ENCODE measurements around the gene FBXL2.
"Not testable (repeated sequence)": the region's sequence is repeated elsewhere in the genome, so short reads cannot be mapped to it uniquely, and the experiment has no call there.

Gene FBXL2

GRCh38 chr3:33388374-33389100 lies 111.3 kb downstream of the FBXL2 start:
- DNase-seq = no peak

GRCh38 chr3:33389908-33390307 lies 112.7 kb downstream of the FBXL2 start:
- no peak for DNase-seq

GRCh38 chr3:33391255-33391995 lies 114.2 kb downstream of the FBXL2 start:
- no peak for DNase-seq

GRCh38 chr3:33392144-33392543 lies 114.9 kb downstream of the FBXL2 start:
- no peak for DNase-seq

- no peak for DNase-seq
These were observed 115.5 kb downstream of the FBXL2 start for GRCh38 chr3:33392703-33393125.

- DNase-seq = no peak
These were observed 117.3 kb downstream of the FBXL2 start for GRCh38 chr3:33394403-33395054.

- DNase-seq = no peak
These were observed 118.7 kb downstream of the FBXL2 start for GRCh38 chr3:33395900-33396299.

GRCh38 chr3:33398410-33398809 lies 121.2 kb downstream of the FBXL2 start:
- DNase-seq = no peak

GRCh38 chr3:33401781-33402180 lies 124.5 kb downstream of the FBXL2 start:
- DNase-seq = no peak

GRCh38 chr3:33402936-33403335 lies 125.7 kb downstream of the FBXL2 start:
- DNase-seq = no peak

GRCh38 chr3:33403756-33404155 lies 126.5 kb downstream of the FBXL2 start:
- DNase-seq = no peak

- not testable (repeated sequence) for DNase-seq
These were observed 133.6 kb downstream of the FBXL2 start for GRCh38 chr3:33410816-33411215.

- no peak for DNase-seq
These were observed 139.9 kb downstream of the FBXL2 start for GRCh38 chr3:33417066-33417673.

GRCh38 chr3:33419948-33420347 lies 142.7 kb downstream of the FBXL2 start:
- DNase-seq = no peak

GRCh38 chr3:33420966-33421365 lies 143.7 kb downstream of the FBXL2 start:
- DNase-seq = no peak

GRCh38 chr3:33424606-33425452 lies 147.6 kb downstream of the FBXL2 start:
- DNase-seq = no peak

- DNase-seq = no peak
These were observed 148.2 kb downstream of the FBXL2 start for GRCh38 chr3:33425453-33425852.

GRCh38 chr3:33426068-33426467 lies 148.8 kb downstream of the FBXL2 start:
- DNase-seq = no peak

- DNase-seq = no peak
These were observed 149.5 kb downstream of the FBXL2 start for GRCh38 chr3:33426630-33427317.

- DNase-seq = no peak
These were observed 151.5 kb downstream of the FBXL2 start for GRCh38 chr3:33428734-33429133.

- DNase-seq = not testable (repeated sequence)
These were observed 152.1 kb downstream of the FBXL2 start for GRCh38 chr3:33429306-33429705.

- no peak for DNase-seq
These were observed 152.8 kb downstream of the FBXL2 start for GRCh38 chr3:33430061-33430460.
